H1 (cell line): ENCODE data around the gene ACHE. TPM values are rescaled to one million over a fixed set of nuclear protein-coding genes. Genes with fewer than 3 reads are reported as not detected.
A peak's percentile ranks its signal among the peaks of the same experiment; 100 is the strongest.

Experiments used
- ASH2L ChIP-seq: fragments of 200-600, 300-600 bp; sonication (generic); IDR thresholded peaks from one replicate; pipeline ENCODE4 v1.7.1; 2017; ENCODE audit warnings: low read length
- BCL11A ChIP-seq, 2 experiments: IDR thresholded peaks; one replicate each; pipeline ENCODE4 v1.6.1; 2011; ENCODE audit warnings: low read depth in 2 of 2, low read length in 2 of 2, mild to moderate bottlenecking in 2 of 2
- CHD2 ChIP-seq: IDR thresholded peaks from 2 replicates; pipeline ENCODE4 v1.6.1; 2012; ENCODE audit warnings: low read length, improper control_type of control experiment
- CTBP2 ChIP-seq: IDR thresholded peaks from 2 replicates; pipeline ENCODE4 v1.7.0; 2011; ENCODE audit warnings: borderline replicate concordance, mild to moderate bottlenecking, moderate library complexity, mixed read lengths, low read length; ENCODE audit not compliant: insufficient read depth, insufficient read length
- HDAC2 ChIP-seq, 2 experiments: fragments of 300-600 bp in 1 of 2; sonication (generic) in 1 of 2; IDR thresholded peaks; 2 replicates each; pipeline ENCODE4 v1.6.1; 2011 to 2012; ENCODE audit warnings: low read depth in 2 of 2, low read length in 2 of 2, mild to moderate bottlenecking in 2 of 2, moderate library complexity in 2 of 2, borderline replicate concordance in 1 of 2, inconsistent platforms in 1 of 2
- JUND ChIP-seq: IDR thresholded peaks from 2 replicates; pipeline ENCODE4 v1.6.1; 2011; ENCODE audit warnings: mild to moderate bottlenecking, improper control_type of control experiment, low read length
- KDM5A ChIP-seq: fragments of 200-600 bp; IDR thresholded peaks from 2 replicates; pipeline ENCODE4 v1.7.1; 2012; ENCODE audit warnings: mild to moderate bottlenecking, low read length, inconsistent platforms, mixed read lengths
- RBBP5 ChIP-seq: IDR thresholded peaks from 2 replicates; pipeline ENCODE4 v1.7.1; 2012; ENCODE audit warnings: low read depth, mild to moderate bottlenecking, inconsistent platforms, low read length, moderate library complexity, borderline replicate concordance
- RFX5 ChIP-seq: IDR thresholded peaks from 2 replicates; pipeline ENCODE4 v1.6.1; 2011; ENCODE audit warnings: low read depth, low read length, improper control_type of control experiment, borderline replicate concordance
- RNF2 ChIP-seq: fragments of 200-900, 300-1000 bp; sonication (generic); IDR thresholded peaks from 2 replicates; pipeline ENCODE4 v1.7.1; 2016; ENCODE audit warnings: borderline replicate concordance, low read depth, mild to moderate bottlenecking, antibody characterized with exemption, low read length; ENCODE audit not compliant: poor library complexity, severe bottlenecking; ENCODE audit errors: missing control alignments
- SIX5 ChIP-seq: IDR thresholded peaks from 2 replicates; pipeline ENCODE4 v1.6.1; 2011; ENCODE audit warnings: mild to moderate bottlenecking, low read depth, low read length
- TAF1 ChIP-seq: IDR thresholded peaks from 2 replicates; pipeline ENCODE4 v1.6.1; 2011; ENCODE audit warnings: mild to moderate bottlenecking, low read depth, low read length
- polyA plus RNA-seq, 7 experiments: library from polyadenylated mRNA; depleted of rRNA in 3 of 7; stranded (reverse) in 5 of 7; unstranded in 2 of 7; fragments of >200 nt in 5 of 7; fragments of 200-250 nt in 2 of 7; gene quantifications; 1 replicate in 5 of 7; 2 replicates in 1 of 7; 4 replicates in 1 of 7; pipeline versions ENCODE4 v1.2.1 to v1.2.3, GENCODE V29; 2011 to 2013; ENCODE audit warnings: missing spikeins in 2 of 7, mixed read lengths in 2 of 7
- total RNA-seq: library from RNA; stranded (reverse); fragmentation: NEBNext Ultra II Directional; extraction: Animal tissue kit (Norgen Biotek cat#: 25700); gene quantifications from 2 replicates; pipeline ENCODE4 v1.2.1, GENCODE V29; 2021
- TF ChIP-seq, protein P1 (sequence below): IDR thresholded peaks from 2 replicates; pipeline ENCODE4 v1.6.1; 2012; ENCODE audit warnings: inconsistent platforms
- TF ChIP-seq, protein P2 (sequence below): IDR thresholded peaks from 2 replicates; pipeline ENCODE4 v1.6.1; 2012; ENCODE audit warnings: low read length, inconsistent platforms
- TF ChIP-seq, protein P3 (sequence below): IDR thresholded peaks from 2 replicates; pipeline ENCODE4 v1.6.1; 2011; ENCODE audit warnings: low read length, improper control_type of control experiment

The ACHE gene
- total and polyA plus RNA-seq, 2 of the 8 experiments (the other 6 are each of a cell fraction or from before 2014, with no cell fraction given) = 1.4 to 4.3 TPM

DNA sequence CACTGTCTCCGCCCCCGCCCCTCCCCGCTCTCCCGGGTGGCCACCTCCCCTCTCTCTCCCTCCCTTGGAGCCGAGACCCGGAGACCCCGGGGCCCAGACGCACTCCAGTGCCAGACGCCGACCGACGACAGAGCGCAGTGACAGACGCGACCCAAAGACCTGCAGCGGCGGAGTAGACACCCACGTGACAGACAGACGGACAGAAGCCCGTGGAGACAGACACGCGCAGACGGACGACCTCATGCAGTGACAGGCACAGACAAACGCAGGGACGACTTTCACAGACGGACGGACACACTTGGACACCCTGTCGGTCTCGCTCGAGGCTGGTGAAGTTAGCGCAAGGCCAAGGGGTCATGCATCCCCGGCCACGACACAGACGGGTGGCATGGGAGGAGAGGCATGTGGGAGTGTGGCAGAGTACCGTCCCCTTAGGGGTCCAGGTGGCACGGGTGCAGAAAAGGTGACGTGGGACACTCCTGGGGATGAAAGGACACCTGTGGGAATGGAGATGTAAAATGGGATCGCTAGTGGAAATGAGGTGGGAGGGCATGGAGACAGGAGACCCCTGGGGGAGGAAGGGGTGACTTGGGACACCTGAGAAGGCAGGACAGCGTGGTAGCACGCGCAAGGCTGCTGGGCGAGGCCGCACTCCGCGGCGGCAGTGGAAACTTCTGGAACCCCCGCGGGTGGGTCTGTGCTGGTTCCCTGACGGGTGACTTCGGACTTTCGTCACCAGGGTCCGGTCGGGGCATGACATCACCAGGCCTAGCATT is 456 bp upstream of the ACHE start (continued):
- TF ChIP-seq, protein P1, sequence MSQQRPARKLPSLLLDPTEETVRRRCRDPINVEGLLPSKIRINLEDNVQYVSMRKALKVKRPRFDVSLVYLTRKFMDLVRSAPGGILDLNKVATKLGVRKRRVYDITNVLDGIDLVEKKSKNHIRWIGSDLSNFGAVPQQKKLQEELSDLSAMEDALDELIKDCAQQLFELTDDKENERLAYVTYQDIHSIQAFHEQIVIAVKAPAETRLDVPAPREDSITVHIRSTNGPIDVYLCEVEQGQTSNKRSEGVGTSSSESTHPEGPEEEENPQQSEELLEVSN = peak; percentile 51; the same call in 1 of the 2 replicates
- TF ChIP-seq KDM5A = no peak
- TF ChIP-seq CHD2 = no peak
- TF ChIP-seq RFX5 = no peak
- TF ChIP-seq, protein P2, sequence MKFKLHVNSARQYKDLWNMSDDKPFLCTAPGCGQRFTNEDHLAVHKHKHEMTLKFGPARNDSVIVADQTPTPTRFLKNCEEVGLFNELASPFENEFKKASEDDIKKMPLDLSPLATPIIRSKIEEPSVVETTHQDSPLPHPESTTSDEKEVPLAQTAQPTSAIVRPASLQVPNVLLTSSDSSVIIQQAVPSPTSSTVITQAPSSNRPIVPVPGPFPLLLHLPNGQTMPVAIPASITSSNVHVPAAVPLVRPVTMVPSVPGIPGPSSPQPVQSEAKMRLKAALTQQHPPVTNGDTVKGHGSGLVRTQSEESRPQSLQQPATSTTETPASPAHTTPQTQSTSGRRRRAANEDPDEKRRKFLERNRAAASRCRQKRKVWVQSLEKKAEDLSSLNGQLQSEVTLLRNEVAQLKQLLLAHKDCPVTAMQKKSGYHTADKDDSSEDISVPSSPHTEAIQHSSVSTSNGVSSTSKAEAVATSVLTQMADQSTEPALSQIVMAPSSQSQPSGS = peak; percentile 58; the same call in 1 of the 2 replicates
- TF ChIP-seq HDAC2 (IDR thresholded peaks at IDR 0.05; ENCODE audit: borderline replicate concordance in 1 of 2, low read depth in 2 of 2, low read length in 2 of 2) = no peak; a peak in 1 of 4 replicates
- TF ChIP-seq, protein P3, sequence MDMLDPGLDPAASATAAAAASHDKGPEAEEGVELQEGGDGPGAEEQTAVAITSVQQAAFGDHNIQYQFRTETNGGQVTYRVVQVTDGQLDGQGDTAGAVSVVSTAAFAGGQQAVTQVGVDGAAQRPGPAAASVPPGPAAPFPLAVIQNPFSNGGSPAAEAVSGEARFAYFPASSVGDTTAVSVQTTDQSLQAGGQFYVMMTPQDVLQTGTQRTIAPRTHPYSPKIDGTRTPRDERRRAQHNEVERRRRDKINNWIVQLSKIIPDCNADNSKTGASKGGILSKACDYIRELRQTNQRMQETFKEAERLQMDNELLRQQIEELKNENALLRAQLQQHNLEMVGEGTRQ = no peak
- TF ChIP-seq RNF2 = no peak
- no peak for TF ChIP-seq ASH2L
- TF ChIP-seq SIX5 = no peak
- no peak for TF ChIP-seq TAF1
- TF ChIP-seq JUND = 0 out of 2 replicates have a peak, but pooled peaks have one; percentile 23
- no peak for TF ChIP-seq RBBP5
- TF ChIP-seq BCL11A (IDR thresholded peaks at IDR 0.05; ENCODE audit: low read depth in 2 of 2, low read length in 2 of 2) = no peak
- no peak for TF ChIP-seq CTBP2
